ENCODE measurements around the gene MAGEB16.

MAGEB16 gene

GRCh38 chrX:35798042-35798441 is at the start of gene MAGEB16:
TSS of gene MAGEB16 (plus strand) at chrX:35798342. CDS start at chrX:35802197, 3,855 bp downstream.
- DNase-seq (no peak), ATAC-seq (no peak)

GRCh38 chrX:35773958-35774564 is 24.1 kb upstream of the MAGEB16 start:
- no peak for DNase-seq
- ATAC-seq, result no peak

GRCh38 chrX:35785075-35785474 is 13.1 kb upstream of the MAGEB16 start:
- DNase-seq (no peak), ATAC-seq (no peak)

GRCh38 chrX:35786271-35786670 is 11.9 kb upstream of the MAGEB16 start:
- ATAC-seq, result no peak
- DNase-seq, result no peak

- DNase-seq (no peak), ATAC-seq (no peak)
Observed at GRCh38 chrX:35787867-35788266, 10.3 kb upstream of the MAGEB16 start.

DNA sequence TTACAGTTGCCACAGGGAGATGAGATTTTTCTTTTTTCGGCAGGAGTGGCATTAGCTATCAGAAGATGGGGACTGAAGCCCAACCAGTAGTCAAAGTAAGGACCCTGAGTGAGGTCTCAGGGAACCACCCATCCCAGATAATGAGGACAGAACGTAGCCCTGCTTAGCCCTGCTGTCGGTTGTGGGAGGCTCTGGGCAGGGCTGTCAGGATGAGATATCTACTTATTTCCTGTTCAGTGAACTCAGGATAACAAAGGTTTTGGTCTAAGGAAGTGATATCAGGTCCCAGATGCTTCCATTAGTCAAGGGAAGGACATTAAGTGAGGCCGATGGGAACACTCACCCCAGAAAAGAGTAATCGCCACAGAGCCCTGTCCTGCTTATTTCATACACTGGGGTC is 2.3 kb downstream of the MAGEB16 start:
- no peak for DNase-seq
- no peak for ATAC-seq

- ATAC-seq, result no peak
- DNase-seq, result no peak
Observed at GRCh38 chrX:35809781-35810180, 11.6 kb downstream of the MAGEB16 start.

- ATAC-seq, result no peak
- DNase-seq, result no peak
Observed at GRCh38 chrX:35819241-35819640, 21.1 kb downstream of the MAGEB16 start.

DNA sequence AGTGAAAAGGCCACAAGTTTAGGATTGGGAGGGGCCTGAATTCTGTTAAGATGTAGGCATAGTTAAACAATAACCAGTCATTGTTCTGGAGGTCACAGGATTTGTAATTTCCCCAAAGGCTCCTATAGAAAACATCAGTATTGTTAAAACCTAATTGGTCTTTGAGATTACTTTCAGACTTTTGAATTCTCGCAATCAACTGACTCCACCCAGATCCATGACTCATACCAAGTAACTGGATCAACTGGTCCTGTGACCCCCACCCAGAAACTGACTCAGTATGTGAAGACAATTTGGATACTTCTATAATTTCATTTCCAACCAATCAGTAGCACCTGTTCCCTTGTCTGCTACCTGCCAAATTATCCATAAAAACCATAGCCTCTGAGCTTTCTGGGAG is 28.4 kb downstream of the MAGEB16 start:
- DNase-seq (no peak), ATAC-seq (no peak)

DNA sequence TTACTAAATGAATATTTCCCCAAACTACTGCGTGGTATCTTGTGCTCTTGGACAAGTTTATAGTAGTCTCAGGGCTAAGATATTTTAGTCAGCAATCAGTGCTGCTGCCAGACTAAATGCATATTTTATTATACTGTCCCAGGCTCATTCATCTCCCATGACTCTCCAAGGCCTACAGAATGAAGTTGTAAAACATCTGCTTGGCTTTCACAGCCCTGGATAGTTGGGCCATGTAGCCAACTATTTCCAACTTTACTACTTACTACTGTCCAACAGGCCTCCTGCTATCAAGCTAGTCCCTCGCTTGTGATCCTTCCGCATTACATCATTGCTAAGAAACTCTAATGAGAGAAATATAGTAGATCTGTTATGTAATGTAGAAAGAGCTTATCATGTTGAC is 31.4 kb downstream of the MAGEB16 start:
- DNase-seq, result no peak

DNA sequence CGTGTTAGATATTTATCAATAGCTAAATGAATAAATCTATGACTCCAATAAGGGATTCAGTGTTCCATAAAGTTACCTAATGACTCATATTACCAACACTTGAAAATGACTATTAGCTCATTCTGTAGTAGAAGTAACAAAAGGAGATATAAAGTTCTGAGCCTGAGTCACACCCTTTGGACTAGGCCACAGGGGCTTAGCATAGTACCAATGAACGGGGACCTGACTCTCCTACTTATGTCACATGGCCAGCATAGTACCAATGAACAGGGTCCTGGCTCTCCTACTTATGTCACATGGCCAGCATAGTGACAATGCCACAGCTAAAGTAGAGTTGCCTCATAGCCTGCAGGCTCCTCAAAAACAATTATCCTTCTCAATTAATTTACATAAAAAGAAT is 43.7 kb downstream of the MAGEB16 start:
- DNase-seq, result no peak
- no peak for ATAC-seq

More for the DNA sequence above, 31.4 kb downstream of the MAGEB16 start:
- no peak for ATAC-seq

DNA sequence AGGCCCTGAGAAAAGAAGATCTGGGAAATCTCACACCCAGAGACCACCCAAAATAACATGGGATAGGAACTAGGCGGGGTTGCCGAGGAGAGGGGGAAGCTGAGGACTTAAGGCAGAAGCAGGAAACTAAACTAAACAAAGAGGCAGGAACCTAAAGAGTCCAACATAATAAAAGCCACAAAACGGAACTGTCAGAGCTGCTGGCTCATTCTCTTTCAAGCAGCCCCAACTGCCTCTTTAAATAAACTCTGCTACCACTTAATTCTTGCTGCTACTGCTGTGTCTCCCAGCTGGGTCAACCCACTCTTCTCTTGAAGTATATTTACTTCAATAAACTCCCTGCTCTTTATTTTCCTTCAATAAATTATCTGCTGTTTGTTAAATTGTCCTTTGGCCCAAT is 44.5 kb downstream of the MAGEB16 start:
- no peak for ATAC-seq
- DNase-seq, result no peak

DNA sequence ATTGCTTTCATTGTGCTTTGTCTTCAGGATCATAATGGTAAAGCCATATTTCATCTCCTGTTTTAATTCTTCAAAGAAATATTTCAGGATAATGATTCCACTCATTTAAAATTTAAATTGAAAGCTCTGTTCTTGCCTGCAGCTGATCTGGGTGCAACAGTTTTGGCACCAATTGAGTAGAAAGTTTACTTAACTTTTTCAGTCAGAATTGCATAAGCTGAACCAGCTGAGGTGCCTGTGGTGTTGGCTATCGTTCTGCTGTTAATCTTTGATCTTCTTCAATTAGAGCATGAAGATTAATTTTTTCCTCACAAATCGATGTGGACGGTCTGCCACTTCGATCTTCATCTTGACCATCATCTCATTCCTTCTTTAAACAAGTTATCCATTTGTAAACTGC is 49.6 kb downstream of the MAGEB16 start:
- ATAC-seq (no peak), DNase-seq (no peak)

All from stimulated activated naive CD8-positive, alpha-beta T cell treated with anti-CD3 and anti-CD28 coated beads, Interleukin-15, Interleukin-2, amounts not matched to agents 100 U/mL and 50 U/mL, for 24 hours (primary cell).